GM12878 (cell line): ENCODE results near the gene ACBD5. TPM values are rescaled to one million over a fixed set of nuclear protein-coding genes. Genes with fewer than 3 reads are reported as not detected.
"Not testable (repeated sequence)": the region's sequence is repeated elsewhere in the genome, so short reads cannot be mapped to it uniquely, and the experiment has no call there.

Source experiments
- ATAC-seq: fragments of 200-7000 bp; cut with Tn5 transposase; 3 replicates; pipeline ENCODE4 v1.9.1; 2020; ENCODE audit warnings: mild to moderate bottlenecking, moderate library complexity
- BruUV-seq: library from RNA; stranded (reverse); fragments of 400-500 nt; replicated peaks from 2 replicates; lab custom pipeline; 2021; lab: Mats Ljungman, UMichigan
- CTCF ChIA-PET: fragments of 300-600 bp; sonication (Branson Sonifier 250); formaldehyde crosslinking; extraction: SDS; loops from one replicate; lab custom pipeline; 2021; ENCODE audit warnings: inconsistent platforms; lab: Yijun Ruan, JAX
- POLR2A ChIA-PET: fragments of 350-600 bp; formaldehyde crosslinking; extraction: SDS; loops from one replicate; lab custom pipeline; 2021; ENCODE audit warnings: inconsistent platforms; lab: Charles Lee
- RAD21 ChIA-PET: fragments of 300-600 bp; sonication (Branson Sonifier 250); formaldehyde crosslinking; loops from one replicate; lab custom pipeline; 2023; ENCODE audit warnings: antibody characterized with exemption; ENCODE audit not compliant: unreplicated experiment; lab: Charles Lee
- SMC1A ChIA-PET: fragments of 300-600 bp; sonication (Branson Sonifier 250); formaldehyde crosslinking; loops from one replicate; lab custom pipeline; 2023; ENCODE audit not compliant: unreplicated experiment, uncharacterized antibody; lab: Charles Lee
- DNase-seq: peaks from one replicate; pipeline ENCODE4 v3.0.0-alpha.2; 2011; ENCODE audit warnings: low read depth, low spot score
- FAIRE-seq: peaks from 3 replicates; lab custom pipeline; 2011; peaks lifted over from hg19 to GRCh38; lab: Jason Lieb, UNC
- H2AFZ ChIP-seq: 2 replicates; pipeline ENCODE4 v1.6.0; 2011; ENCODE audit warnings: low read depth, low read length, control low read depth; ENCODE audit not compliant: control insufficient read depth
- H3K27ac ChIP-seq: 2 replicates; pipeline ENCODE4 v1.5.1; 2011; ENCODE audit warnings: control low read depth; ENCODE audit not compliant: control insufficient read depth, insufficient read depth
- H3K27me3 ChIP-seq, 2 experiments: replicated peaks in 1 of 2; 2 replicates each; pipeline versions ENCODE4 v1.6.0 to v1.6.1; 2011; ENCODE audit warnings: low read length in 1 of 2; ENCODE audit not compliant: control insufficient read depth in 2 of 2, insufficient read depth in 2 of 2
- H3K36me3 ChIP-seq, 2 experiments: 2 replicates each; pipeline ENCODE4 v1.5.1; 2011; ENCODE audit warnings: low read length in 1 of 2; ENCODE audit not compliant: control insufficient read depth in 2 of 2, insufficient read depth in 2 of 2
- H3K4me1 ChIP-seq: 2 replicates; pipeline ENCODE4 v1.6.1; 2011; ENCODE audit warnings: mild to moderate bottlenecking, low read length, moderate library complexity, mixed read lengths; ENCODE audit not compliant: control insufficient read depth, insufficient read depth
- H3K4me2 ChIP-seq: 2 replicates; pipeline ENCODE4 v1.6.0; 2011; ENCODE audit warnings: control low read depth; ENCODE audit not compliant: control insufficient read depth, insufficient read depth
- H3K4me3 ChIP-seq: fragments of 200-600 bp; sonication (generic); 2 replicates; pipeline ENCODE4 v1.5.1; 2016
- H3K79me2 ChIP-seq: 2 replicates; pipeline ENCODE4 v1.6.0; 2011; ENCODE audit warnings: low read length; ENCODE audit not compliant: control insufficient read depth, insufficient read depth
- H3K9ac ChIP-seq: 2 replicates; pipeline ENCODE4 v1.8.0; 2011; ENCODE audit warnings: low read length, control low read depth, mixed read lengths; ENCODE audit not compliant: control insufficient read depth, insufficient read depth
- H3K9me3 ChIP-seq: replicated peaks from 3 replicates; pipeline ENCODE4 v1.5.1; 2011; ENCODE audit warnings: mild to moderate bottlenecking, low read length; ENCODE audit not compliant: control insufficient read depth, insufficient read depth
- H4K20me1 ChIP-seq: 2 replicates; pipeline ENCODE4 v1.6.0; 2011; ENCODE audit not compliant: control insufficient read depth, insufficient read depth
- ATF3 ChIP-seq: IDR thresholded peaks from 2 replicates; pipeline ENCODE4 v1.6.1; 2011; ENCODE audit warnings: low read depth, mild to moderate bottlenecking, low read length, moderate library complexity, borderline replicate concordance; ENCODE audit errors: extremely low read depth
- BCL3 ChIP-seq: IDR thresholded peaks from 2 replicates; pipeline ENCODE4 v1.6.1; 2011; ENCODE audit warnings: borderline replicate concordance, low read depth, mild to moderate bottlenecking, moderate library complexity, low read length; ENCODE audit not compliant: insufficient read depth, poor library complexity, severe bottlenecking
- CREB1 ChIP-seq: IDR thresholded peaks from 2 replicates; pipeline ENCODE4 v1.6.1; 2012; ENCODE audit warnings: low read depth, mild to moderate bottlenecking, inconsistent platforms
- ELK1 ChIP-seq: IDR thresholded peaks from 2 replicates; pipeline ENCODE4 v1.6.1; 2012; ENCODE audit warnings: low read depth, low read length, improper control_type of control experiment
- IKZF2 ChIP-seq, 2 experiments: fragments of 450-650 bp; IDR thresholded peaks; 2 replicates each; pipeline ENCODE4 v1.6.1; 2017; ENCODE audit warnings: mild to moderate bottlenecking in 2 of 2, moderate library complexity in 2 of 2
- MEF2A ChIP-seq: IDR thresholded peaks from 2 replicates; pipeline ENCODE4 v1.6.1; 2011; ENCODE audit warnings: low read depth, mild to moderate bottlenecking, low read length, moderate library complexity; ENCODE audit not compliant: insufficient read depth
- NFXL1 ChIP-seq: fragments of 450-650 bp; IDR thresholded peaks from 2 replicates; pipeline ENCODE4 v1.6.1; 2017; ENCODE audit warnings: antibody characterized with exemption, mild to moderate bottlenecking, borderline replicate concordance
- NR2F1 ChIP-seq: fragments of 450-650 bp; conservative IDR thresholded peaks from 2 replicates; pipeline ENCODE4 v1.6.1; 2017; ENCODE audit warnings: mild to moderate bottlenecking
- POU2F2 ChIP-seq: IDR thresholded peaks from 3 replicates; pipeline ENCODE4 v1.6.1; 2011; ENCODE audit warnings: low read depth, mild to moderate bottlenecking, low read length, borderline replicate concordance
- RAD21 ChIP-seq: IDR thresholded peaks from 2 replicates; pipeline ENCODE4 v1.6.1; 2011; ENCODE audit warnings: mild to moderate bottlenecking, low read depth, low read length, moderate library complexity; ENCODE audit not compliant: insufficient read depth
- USF2 ChIP-seq: IDR thresholded peaks from 2 replicates; pipeline ENCODE4 v1.6.1; 2011; ENCODE audit warnings: low read depth, low read length, improper control_type of control experiment, borderline replicate concordance
- ZBED1 ChIP-seq: IDR thresholded peaks from 2 replicates; pipeline ENCODE4 v1.6.1; 2016; ENCODE audit warnings: borderline replicate concordance
- ZZZ3 ChIP-seq: IDR thresholded peaks from 2 replicates; pipeline ENCODE4 v1.6.1; 2011; ENCODE audit warnings: low read depth; ENCODE audit not compliant: control insufficient read depth, insufficient read length
- WGBS: methylation state at CpG from one replicate; pipeline ENCODE4 v1.1.6; 2016; ENCODE audit warnings: low lambda C conversion rate; ENCODE audit not compliant: insufficient replicate concordance, insufficient coverage; ENCODE audit errors: missing lambda C conversion rate; 5-methylcytosine and 5-hydroxymethylcytosine counted together
- in situ Hi-C: fragments of 300-500 bp; cut with MboI; formaldehyde crosslinking; loops from 9 replicates; pipeline ENCODE4 v1.14.3; 2018; ENCODE audit warnings: mixed read lengths
- intact Hi-C: fragments of 100-400 bp; cut with micrococcal nuclease; formaldehyde crosslinking; loops from one replicate; pipeline ENCODE4 v1.14.2; 2022; ENCODE audit not compliant: unreplicated experiment
- polyA plus RNA-seq, 11 experiments: library from polyadenylated mRNA; depleted of rRNA in 4 of 11; unstranded in 6 of 11; stranded (reverse) in 5 of 11; fragments of >200 nt; fragmentation: Nextera tagmentation in 4 of 11; fragmentation: Illumina TruSeq in 1 of 11; extraction: Ambion mirVana in 4 of 11; extraction: Trizol in 1 of 11; gene quantifications; 1 replicate in 1 of 11; 2 replicates in 10 of 11; pipeline versions ENCODE4 v1.2.1 to v1.2.3, GENCODE V29; 2011 to 2016; ENCODE audit warnings: inconsistent platforms in 2 of 11, missing spikeins in 2 of 11, low read depth in 1 of 11
- total RNA-seq, 4 experiments: library from RNA; depleted of rRNA in 3 of 4; stranded (reverse); fragments of >200 nt in 3 of 4; fragmentation: Illumina TruSeq in 1 of 4; extraction: Trizol in 1 of 4; gene quantifications; 2 replicates each; pipeline versions ENCODE4 v1.2.1 to v1.2.3, GENCODE V29; 2013 to 2021

The ACBD5 gene
- total and polyA plus RNA-seq, 10 of the 15 experiments (the other 5 are each of a cell fraction or from before 2014, with no cell fraction given): 2.4 to 22.3 (median 12.4) TPM

- SMC1A ChIA-PET: no interaction called here
- CTCF ChIA-PET: interaction anchor here (0.8 kb wide), 1 partner anchor 51 kb away, joined by 3 read pairs; no protein-coding TSS in a partner anchor
- intact Hi-C loops (no loop called here), in situ Hi-C loops (no loop called here)
- no peak overlapping the region for H3K27ac ChIP-seq
- H4K20me1 ChIP-seq: no peaks in the 10 kb centered on the region
- ATAC-seq (no peak), DNase-seq (no peak), FAIRE-seq (no peak)
- POLR2A ChIA-PET: no interaction called here
- TF ChIP-seq NFXL1 (no peak), CREB1 (no peak), POU2F2 (no peak), ELK1 (no peak), BCL3 (no peak), NR2F1 (no peak), ZZZ3 (no peak), USF2 (no peak), RAD21 (no peak), MEF2A (no peak), IKZF2 (IDR thresholded peaks at IDR 0.05) (no peak), ATF3 (no peak), ZBED1 (no peak)
- H3K4me3 ChIP-seq: no peak overlapping the region
- no peak overlapping the region for H3K9ac ChIP-seq
- no peaks in the 10 kb centered on the region for H3K9me3 ChIP-seq
- BruUV-seq: no TSS peak
- no peak overlapping the region for H2AFZ ChIP-seq
- H3K36me3 ChIP-seq: no peaks in the 10 kb centered on the region
- no peak overlapping the region for H3K4me2 ChIP-seq
- H3K79me2 ChIP-seq: no peaks in the 10 kb centered on the region
- no peaks in the 10 kb centered on the region for H3K4me1 ChIP-seq
- H3K27me3 ChIP-seq: no peaks in the 10 kb centered on the region
- RAD21 ChIA-PET: no interaction called here
These were observed 36.0 kb upstream of the ACBD5 start for GRCh38 chr10:27276581-27276980.

- H3K36me3 ChIP-seq, CTCF ChIA-PET, intact Hi-C loops, BruUV-seq, SMC1A ChIA-PET, H3K4me3 ChIP-seq, H3K9me3 ChIP-seq, POLR2A ChIA-PET, DNase-seq, H3K27me3 ChIP-seq, RAD21 ChIA-PET, in situ Hi-C loops, H3K79me2 ChIP-seq, H3K27ac ChIP-seq, H3K4me2 ChIP-seq, H2AFZ ChIP-seq, H4K20me1 ChIP-seq, H3K9ac ChIP-seq, H3K4me1 ChIP-seq: not testable (repeated sequence)
- ATAC-seq (peak; percentile 40), FAIRE-seq (peak; percentile 57)
- 64% methylated on average over 3 of the region's 3 CpGs for WGBS
These were observed 25.4 kb upstream of the ACBD5 start for GRCh38 chr10:27266025-27266424.
